ENCODE data around the gene PROM1.

GRCh38 chr4:16029886-16030285 lies 53.9 kb downstream of the PROM1 start:
- TF ChIP-seq CTCF (conservative IDR thresholded peaks at IDR 0.05; ENCODE audit: low read depth, low read length) = no peak
- no peak for TF ChIP-seq EZH2 (IDR thresholded peaks at IDR 0.05; ENCODE audit: low read length, unreplicated experiment)
- TF ChIP-seq EZH2phosphoT487 (IDR thresholded peaks at IDR 0.05; ENCODE audit: borderline replicate concordance, low read length) = no peak
